ENCODE results near the gene PRM2.
"Not testable (repeated sequence)": the region's sequence is repeated elsewhere in the genome, so short reads cannot be mapped to it uniquely, and the experiment has no call there.

The PRM2 gene

DNA sequence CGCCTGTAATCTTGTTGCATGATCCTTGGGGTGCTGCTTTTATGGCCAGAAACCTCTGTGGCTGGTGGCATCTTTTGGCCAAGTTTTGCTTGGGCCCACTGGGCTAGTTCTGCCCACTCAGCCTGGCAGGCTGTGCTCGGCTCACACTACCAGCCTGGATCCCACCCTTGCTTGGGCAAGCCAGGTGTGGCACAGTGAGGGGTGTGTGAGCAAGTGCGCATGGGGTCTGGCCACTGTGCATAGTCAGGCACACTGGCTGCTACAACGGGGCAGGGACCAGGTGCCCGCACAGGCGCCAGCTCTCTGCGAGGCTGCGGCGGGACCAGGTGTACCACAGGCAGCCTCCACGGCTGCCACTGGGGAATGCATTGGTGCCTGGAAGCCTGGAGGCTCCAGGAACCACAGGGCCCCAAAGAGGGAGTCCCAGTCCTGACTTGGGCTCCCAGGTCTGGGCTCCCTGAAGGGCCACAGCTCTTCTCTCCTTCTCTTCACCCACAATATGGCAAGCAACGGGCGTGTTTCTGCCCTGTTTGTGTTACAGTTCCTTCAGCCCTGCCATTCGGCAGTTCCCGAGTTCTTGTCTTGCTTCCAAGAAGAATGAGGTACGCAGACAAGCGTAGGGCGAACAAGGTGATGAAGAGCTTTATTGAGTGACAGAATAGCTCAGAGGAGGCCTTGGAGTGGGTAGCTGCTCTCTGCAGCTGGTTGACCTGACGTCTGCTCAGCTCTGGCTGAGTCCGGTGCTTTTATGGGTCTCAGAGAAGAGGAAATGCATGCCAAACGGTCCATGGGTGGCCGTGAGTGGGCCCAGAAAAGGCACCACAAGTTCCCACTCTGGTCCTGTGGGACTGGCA, 31.6 kb upstream of the PRM2 start:
- H3K4me3 ChIP-seq (ENCODE audit: low read depth, low read length): no peak overlapping the region

DNA sequence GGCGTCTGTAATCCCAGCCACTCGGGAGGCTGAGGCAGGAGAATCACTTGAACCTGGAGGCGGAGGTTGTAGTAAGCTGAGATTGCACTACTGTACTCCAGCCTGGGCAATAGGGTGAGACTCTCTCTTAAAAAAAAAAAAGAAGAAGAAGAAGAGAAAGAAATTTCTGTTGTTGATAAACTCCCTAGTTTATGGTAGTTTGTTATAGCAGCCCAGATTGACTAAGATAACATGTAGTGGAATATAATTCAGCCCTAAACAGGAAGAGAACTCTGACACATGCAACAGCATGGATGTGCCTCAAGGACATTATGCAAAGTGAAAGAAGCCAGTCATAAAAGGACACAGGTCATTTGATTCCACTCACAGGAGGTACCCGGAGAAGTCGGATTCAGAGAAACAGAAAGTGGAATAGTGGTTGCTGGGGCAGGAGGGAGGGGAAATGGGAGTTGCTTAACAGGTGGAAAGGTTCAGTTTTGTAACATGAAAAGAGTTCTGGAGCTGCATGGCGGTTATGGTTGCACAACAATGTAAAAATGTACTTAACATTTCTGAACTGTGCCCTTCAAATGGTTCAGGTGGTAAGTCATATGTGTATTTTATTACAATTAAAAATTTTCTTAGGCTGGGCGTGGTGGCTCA, 30.8 kb upstream of the PRM2 start:
- H3K4me3 ChIP-seq (ENCODE audit: low read depth, low read length): no peak overlapping the region

DNA sequence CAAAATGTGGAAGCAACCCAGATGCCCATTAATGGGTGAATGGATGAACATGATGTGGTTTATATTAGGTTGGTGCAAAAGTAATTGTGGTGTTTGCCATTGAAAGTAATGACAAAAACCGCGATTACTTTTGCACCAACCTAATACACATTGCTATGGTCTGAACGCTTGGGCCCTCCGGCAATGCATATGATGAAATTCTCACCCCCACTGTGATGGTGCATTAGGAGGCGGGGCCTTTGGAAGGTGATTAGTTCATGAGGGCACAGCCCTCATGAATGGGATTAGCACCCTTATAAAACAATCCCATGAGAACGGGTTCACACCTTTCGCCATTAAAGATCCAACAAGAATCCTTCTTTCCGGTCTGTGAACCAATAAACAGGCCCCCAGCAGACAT, 30.1 kb upstream of the PRM2 start:
- H3K4me3 ChIP-seq (ENCODE audit: low read depth, low read length): no peak overlapping the region

DNA sequence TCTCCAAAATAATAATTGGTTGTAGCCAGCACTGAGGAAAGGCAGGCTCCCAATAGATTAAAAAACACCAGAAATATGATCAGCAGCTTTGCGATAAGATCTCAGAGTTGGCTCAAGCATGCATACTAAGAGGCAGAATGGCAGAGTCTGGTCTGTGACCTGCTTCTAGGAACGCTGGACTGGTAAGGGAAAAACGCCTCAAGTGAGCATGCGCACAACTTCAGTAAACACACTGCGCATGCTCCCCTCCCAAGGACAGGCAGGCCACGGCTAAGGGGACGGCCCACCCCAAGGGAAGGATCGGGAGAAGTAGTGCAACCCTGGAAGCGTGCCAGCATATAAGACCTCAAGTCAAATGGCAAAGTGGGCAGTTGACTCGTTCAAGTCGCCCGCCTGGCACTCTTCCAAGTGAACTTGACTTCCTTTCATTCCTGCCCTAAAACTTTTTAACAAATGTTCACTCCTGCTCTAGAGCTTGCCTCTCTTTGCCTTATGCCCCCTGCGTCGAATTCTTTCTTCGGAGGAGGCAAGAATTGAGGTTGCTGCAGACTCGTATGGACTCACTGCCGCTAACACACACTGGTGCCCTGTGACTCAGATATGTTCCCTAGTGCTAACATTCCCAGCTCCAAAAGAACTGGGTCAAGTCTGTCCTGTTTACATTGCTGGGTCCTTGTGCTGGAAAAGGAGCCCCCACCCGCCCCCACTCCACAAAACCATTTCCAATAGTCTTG, 27.3 kb upstream of the PRM2 start:
- no peak overlapping the region for H3K4me3 ChIP-seq (ENCODE audit: low read depth, low read length)

DNA sequence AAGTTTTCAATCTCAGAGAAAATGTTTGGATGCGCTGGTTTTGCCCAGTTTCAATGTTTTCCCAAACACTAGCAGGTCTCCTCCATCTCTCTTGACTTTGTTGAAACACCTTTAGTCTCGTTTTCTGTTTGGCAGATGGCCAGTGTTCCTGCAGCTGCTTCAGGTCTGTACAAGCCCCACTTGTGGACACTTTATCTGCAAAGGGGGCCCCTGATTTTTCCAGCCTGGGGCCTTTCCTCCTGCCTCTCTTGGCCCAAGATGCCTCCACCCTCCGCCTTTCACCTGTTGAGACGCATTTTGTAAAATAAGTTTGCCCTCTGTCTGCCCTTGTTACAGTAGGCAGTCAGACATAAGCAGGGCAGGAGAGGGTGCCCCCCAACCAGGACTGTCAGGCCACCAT, 26.7 kb upstream of the PRM2 start:
- H3K4me3 ChIP-seq (ENCODE audit: low read depth, low read length): no peak overlapping the region

DNA sequence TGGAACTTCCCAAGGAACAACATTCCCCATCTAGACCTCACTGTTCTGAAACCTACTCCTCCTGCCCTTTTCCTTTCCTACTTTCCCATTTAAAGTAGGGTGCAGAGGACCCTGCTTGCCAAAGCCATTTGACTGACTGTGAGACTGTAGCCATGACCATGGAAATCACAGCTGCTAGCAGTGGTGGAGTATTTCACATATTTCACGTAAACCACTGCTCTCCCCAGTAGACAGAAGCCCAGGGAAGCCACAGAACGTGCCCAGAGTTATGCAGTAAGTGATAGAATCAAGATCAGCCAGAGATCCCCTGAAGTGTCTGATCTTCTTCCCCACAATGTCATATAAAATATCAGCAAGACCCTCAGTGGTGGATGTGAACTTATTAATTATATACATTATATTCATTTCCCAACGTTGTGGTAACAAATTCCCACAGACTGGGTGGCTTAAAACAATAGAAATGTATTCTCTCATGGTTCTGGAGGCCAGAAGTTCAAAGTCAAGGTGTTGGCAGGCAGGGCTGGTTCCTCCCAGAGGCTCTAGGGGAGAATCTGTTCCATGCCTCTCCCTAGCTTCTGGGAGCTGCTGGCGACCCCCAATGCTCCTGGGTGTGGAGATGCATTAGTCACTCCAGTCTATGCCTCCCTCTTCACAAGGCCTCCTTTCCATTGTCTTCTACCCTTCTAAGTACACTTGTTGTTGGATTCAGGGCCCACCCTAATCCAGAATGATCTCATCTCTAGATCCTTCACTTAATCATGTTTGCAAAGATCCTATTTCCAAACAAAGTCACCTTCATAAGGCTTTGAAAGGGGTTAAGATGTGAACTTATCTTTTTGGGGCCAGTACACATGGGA, 25.6 kb upstream of the PRM2 start:
- H3K4me3 ChIP-seq (ENCODE audit: low read depth, low read length): no peak overlapping the region

DNA sequence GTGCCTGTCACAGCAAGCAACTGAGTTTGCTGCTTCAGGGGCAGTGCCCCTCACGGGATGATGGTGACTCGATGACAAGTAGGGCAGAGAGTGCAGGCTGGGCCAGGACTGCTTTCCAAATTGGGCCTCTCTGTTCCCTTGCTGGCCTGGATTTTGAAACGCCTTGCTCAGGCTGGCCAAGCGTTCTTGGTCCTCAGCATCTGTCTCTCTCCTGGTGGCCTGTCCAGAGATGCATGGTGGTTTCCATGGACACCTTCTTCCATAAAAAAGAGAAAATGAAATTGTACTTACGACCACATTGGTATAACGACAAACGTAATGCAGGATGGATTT, 24.2 kb upstream of the PRM2 start:
- H3K4me3 ChIP-seq (ENCODE audit: low read depth, low read length): no peak overlapping the region

DNA sequence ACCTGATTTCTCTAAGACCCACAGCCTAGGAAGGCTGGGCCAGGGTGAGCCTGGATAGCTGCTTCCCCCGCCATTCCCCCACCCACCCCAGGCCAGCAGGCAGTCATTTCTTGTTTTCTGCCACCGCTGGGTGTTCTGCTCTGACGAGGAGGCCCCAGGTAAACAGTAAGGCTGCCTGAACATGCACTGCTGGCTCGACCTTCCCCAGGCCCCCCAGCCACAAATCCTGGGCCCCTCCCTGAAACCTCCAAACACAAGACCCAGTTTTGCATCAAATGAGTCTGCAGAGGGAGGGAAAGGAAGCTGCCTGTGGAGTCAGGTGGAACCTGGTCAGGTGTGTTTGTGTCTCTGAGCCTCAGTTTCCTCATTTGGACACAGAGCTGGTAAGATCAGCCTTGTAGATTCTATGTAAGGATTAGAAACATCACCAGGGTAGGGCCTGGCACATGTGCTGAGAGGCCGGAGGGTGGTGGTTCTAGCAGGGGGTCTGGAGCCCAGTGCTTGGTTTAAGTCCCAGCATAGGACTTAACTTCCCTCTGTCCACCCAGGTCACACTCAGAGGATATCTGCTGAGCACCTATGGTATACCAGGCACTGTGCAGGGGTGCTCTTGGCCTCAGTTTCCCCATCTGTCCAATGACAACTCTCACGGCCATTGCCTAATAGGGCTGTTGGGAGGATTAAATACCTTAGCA, 23.7 kb upstream of the PRM2 start:
- no peak overlapping the region for H3K4me3 ChIP-seq (ENCODE audit: low read depth, low read length)

DNA sequence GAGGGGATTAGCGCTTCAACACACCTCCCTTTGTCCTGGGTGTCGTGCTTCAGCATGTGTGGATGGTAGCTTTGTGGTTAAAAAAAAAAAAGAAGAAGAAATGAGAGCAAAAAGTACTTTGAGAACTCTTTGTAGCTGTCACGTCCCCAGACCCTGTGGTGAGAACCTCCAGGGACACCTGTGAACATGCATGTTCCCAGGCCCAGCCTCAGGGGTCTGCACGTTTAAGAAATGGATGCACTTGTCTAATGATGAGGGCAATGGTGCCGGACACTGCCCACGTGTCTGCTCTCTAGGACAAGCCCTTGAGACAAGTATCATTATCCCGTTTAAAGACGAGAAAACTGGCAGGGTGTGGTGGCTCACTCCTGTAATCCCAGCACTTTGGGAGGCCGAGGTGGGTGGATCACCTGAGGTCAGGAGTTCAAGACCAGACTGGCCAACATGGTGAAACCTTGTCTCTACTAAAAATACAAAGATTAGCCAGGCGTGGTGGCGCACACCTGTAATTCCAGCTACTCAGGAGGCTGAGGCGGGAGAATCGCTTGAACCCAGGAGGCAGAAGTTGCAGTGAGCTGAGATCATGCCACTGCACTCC, 22.8 kb upstream of the PRM2 start:
- not testable (repeated sequence) for H3K4me3 ChIP-seq (ENCODE audit: low read depth, low read length)

DNA sequence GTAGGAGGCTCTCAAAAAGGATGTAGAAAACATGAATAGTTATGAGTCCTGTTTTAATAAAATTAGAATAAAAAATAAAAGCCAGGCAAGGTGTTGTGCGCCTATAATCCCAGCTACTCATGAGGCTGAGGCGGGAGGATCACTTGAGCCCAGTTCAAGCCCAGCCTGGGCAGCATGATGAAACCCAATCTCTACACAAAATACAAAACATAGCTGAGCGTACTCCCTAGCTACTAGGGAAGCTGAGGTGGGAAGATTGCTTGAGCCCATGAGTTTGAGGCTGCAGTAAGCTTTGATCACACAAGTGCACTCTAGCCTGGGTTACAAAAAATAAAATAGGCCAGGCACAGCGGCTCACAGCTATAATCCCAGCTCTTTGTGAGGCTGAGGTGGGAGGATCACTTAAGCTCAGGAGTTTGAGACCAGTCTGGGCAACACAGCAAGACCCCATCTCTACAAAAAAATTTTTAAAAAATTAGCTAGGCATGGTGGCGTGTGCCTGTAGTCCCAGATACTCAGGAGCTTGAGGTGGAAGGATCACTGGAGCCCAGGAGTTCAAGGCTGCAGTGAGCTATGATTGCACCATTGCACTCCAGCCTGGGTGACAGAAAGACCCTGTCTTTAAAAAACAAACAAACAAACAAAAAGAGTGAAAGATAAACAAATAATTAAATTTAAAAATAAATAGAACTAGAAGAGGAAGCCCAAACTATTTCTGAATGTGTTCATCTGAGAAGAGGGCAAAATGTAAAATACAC, 22.0 kb upstream of the PRM2 start:
- no peak overlapping the region for H3K4me3 ChIP-seq (ENCODE audit: low read depth, low read length)

DNA sequence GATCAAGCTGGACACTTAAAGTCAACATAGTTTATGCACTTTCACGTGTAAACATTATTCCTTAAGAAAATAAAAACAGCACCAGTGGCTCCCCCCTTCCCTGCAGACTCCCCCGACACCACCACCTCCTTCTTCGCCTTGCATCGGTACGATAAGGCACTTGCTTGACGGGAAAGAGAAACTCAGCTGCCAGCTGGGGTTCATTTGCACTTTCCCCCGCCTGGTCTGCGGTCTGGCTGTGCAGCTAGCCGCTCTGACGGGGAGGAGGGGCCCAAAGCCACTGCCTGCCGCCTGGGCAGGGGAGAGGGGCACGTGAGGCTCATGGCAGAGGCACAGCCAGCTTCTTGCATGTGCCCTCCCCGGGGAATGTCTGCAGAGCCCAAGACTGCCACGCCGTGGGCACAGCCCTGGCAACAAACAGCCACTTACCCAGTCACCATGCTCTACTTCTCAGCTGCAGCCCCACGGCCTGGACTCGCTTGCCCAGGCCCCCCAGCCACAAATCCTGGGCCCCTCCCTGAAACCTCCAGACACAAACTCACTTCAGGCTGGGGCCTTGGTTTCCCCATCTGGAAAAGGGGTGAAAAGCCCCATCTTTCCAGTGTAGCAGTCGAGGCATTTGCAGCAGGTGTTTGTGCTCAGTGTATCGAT, 21.3 kb upstream of the PRM2 start:
- no peak overlapping the region for H3K4me3 ChIP-seq (ENCODE audit: low read depth, low read length)

DNA sequence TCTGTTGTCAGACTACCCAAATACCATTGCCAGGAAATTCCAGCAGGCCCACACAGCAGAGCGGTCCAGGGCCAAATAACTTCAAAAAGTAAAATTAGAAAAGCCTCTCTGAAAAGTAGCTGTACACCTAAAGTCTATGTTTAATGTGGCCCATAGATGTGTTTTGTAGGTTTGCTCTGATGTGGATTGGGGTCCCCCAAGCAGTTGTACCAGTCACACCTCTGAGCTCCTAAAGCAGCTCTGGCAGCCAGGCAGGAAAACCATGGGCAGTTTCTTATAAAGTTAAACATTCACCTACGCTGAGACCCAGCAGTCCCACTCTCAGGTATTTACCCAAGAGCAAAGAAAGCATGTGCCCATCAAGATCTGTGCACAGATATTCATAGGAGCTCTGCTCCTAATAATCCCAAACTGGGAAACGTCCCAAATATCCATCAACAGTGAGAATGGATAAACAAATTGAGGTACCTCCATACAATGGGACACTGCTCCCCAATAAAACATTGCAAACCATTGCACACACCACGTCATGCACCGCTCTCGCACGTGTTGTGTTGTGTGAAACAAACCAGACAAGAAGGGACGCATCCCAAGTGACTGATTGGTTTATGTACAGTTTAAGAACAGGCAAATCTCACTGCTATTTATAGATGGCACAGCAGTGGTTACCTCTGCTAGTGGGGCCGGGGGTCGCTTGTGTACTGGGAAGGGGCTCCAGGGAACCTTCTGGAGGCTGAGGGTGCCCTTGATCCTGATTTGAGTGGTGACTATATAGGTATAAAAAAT, 20.6 kb upstream of the PRM2 start:
- H3K4me3 ChIP-seq (ENCODE audit: low read depth, low read length): no peak overlapping the region

DNA sequence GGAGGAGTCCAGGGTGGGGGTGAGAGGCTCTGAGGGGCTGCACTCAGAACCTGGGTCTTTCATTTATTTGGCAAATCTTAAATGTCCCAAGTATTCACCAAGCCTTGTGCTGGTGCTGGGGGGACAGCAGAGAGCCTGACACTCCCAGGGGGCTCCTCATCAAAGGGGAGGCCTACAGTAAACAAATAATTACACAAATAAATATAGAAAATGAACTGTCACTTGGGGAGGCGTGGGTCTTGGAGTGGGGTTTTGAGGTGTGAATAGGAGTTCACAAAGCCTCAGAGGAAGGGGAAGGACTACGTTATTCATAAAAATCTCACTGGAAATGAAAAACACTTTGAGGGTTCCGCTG, 20.0 kb upstream of the PRM2 start:
- no peak overlapping the region for H3K4me3 ChIP-seq (ENCODE audit: low read depth, low read length)

DNA sequence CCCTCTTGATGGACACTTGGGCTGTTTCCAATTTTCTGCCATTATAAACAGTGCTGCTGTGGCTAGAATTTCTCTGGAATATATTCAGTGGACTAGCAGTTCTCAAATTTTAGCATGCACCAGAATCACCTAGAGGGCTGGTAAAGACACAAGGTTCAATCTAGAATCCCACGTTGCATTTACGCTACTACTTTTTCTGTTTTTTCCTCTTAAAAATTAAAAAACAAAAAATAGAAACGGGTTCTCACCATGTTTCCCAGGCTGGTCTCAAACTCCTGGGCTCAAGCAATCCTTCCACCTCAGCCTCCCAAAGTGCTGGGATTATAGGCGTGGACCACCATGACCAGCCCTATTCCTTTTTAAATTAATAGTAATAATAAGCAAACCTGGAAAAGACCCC, 19.4 kb upstream of the PRM2 start:
- H3K4me3 ChIP-seq (ENCODE audit: low read depth, low read length): no peak overlapping the region

DNA sequence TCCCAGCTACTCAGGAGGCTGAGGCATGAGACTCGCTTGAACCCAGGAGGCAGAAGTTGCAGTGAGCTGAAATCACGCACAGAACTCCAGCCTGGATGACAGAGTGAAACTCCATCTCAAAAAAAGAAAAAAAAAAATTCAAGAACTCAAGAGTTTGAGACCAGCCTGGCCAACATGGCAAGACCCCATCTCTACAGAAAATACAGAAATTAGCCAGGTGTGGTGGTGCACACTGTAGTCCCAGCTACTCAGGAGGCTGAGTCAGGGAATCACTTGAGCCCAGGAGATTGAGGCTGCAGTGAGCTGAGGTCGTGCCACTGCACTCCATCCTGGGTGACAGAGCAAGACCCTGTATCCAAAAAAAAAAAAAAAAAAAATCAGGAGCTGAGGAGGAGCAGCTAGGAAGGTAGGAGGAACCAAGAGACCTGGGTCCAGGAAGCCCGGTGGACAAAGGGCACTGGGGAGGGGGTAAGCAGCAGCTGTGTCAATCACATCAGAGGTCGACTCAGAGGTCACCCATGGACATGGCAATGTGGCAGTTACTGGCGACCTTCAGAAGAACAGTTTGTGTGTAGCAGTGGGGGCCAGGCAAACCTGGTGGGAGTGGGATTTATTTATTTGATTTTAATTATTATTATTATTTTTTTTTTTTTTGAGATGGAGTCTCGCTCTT, 15.9 kb upstream of the PRM2 start:
- H3K4me3 ChIP-seq (ENCODE audit: low read depth, low read length): no peak overlapping the region

DNA sequence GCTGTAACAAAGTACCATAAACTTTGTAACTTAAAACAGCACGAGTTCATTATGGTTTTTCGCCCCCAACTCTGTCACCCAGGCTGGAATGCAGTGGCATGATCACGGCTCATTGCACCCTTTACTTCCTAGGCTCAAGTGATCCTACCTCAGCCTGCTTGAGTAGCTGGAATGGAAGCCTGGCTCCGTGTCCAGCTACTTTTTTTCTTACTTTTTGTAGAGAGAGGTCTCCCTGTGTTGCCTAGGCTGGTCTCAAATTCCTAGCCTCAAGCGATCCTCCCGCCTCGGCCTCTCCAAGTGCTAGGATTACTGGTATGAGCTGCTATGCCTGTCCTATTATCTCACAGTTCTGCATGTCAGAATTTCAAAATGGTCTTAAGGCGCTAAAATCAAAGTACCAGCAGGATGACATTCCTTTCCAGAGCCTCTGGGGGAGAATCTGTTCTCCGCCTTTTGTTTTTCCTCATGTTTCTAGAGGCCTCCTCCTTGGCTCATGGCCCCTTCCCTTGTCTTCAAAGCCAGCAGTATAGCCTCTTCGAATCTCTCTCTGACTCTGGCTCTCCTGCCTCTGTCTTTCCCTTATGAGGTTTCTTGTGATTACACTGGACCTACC, 14.9 kb upstream of the PRM2 start:
- no peak overlapping the region for H3K4me3 ChIP-seq (ENCODE audit: low read depth, low read length)

Data from iPS-11a (cell line).